ENCODE measurements around the gene ECPAS. TPM values are rescaled to one million over a fixed set of nuclear protein-coding genes. Genes with fewer than 3 reads are reported as not detected.

ECPAS gene
- total RNA-seq, 1 experiment from 2014 or later: 71.1 TPM

DNA sequence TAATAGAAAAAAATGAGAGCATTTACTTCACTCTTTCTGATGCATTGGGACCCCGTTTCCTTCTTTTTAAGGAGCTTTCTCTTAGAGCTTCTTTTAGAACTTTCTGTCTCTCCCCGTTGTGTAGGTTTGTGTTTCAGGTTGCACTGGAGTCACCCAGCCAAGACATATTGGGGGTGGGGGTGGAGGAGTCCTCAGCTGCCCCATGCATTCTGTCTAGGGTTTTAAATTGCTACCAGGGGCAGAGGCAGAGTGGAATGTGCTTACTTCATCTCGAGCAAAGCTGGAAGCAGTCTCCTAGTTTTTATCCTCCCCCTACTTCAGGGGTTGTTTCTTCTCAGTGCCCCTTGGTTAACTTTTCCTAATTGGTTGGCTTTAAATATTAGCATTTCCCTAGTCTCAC, 163.6 kb downstream of the ECPAS start (continued):
- TF ChIP-seq, protein P1, sequence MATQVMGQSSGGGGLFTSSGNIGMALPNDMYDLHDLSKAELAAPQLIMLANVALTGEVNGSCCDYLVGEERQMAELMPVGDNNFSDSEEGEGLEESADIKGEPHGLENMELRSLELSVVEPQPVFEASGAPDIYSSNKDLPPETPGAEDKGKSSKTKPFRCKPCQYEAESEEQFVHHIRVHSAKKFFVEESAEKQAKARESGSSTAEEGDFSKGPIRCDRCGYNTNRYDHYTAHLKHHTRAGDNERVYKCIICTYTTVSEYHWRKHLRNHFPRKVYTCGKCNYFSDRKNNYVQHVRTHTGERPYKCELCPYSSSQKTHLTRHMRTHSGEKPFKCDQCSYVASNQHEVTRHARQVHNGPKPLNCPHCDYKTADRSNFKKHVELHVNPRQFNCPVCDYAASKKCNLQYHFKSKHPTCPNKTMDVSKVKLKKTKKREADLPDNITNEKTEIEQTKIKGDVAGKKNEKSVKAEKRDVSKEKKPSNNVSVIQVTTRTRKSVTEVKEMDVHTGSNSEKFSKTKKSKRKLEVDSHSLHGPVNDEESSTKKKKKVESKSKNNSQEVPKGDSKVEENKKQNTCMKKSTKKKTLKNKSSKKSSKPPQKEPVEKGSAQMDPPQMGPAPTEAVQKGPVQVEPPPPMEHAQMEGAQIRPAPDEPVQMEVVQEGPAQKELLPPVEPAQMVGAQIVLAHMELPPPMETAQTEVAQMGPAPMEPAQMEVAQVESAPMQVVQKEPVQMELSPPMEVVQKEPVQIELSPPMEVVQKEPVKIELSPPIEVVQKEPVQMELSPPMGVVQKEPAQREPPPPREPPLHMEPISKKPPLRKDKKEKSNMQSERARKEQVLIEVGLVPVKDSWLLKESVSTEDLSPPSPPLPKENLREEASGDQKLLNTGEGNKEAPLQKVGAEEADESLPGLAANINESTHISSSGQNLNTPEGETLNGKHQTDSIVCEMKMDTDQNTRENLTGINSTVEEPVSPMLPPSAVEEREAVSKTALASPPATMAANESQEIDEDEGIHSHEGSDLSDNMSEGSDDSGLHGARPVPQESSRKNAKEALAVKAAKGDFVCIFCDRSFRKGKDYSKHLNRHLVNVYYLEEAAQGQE (IDR thresholded peaks at IDR 0.05; ENCODE audit: low read depth): no peak
- TF ChIP-seq, protein P2, sequence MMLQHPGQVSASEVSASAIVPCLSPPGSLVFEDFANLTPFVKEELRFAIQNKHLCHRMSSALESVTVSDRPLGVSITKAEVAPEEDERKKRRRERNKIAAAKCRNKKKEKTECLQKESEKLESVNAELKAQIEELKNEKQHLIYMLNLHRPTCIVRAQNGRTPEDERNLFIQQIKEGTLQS (IDR thresholded peaks at IDR 0.05): no peak
- no peak for TF ChIP-seq ELF1 (IDR thresholded peaks at IDR 0.05; ENCODE audit: borderline replicate concordance, low read depth)
- TF ChIP-seq RAD21 (IDR thresholded peaks at IDR 0.05; ENCODE audit: low read depth): no peak
- no peak for TF ChIP-seq ZFX (IDR thresholded peaks at IDR 0.05)
- no peak for TF ChIP-seq YY1 (IDR thresholded peaks at IDR 0.05; ENCODE audit: extremely low read depth, insufficient replicate concordance, low read depth, low read length)
- no peak for TF ChIP-seq EGR1 (IDR thresholded peaks at IDR 0.05; ENCODE audit: low read depth)
- TF ChIP-seq FOSL1 (IDR thresholded peaks at IDR 0.05; ENCODE audit: low read depth): no peak
- TF ChIP-seq EZH2 (IDR thresholded peaks at IDR 0.05): no peak

DNA sequence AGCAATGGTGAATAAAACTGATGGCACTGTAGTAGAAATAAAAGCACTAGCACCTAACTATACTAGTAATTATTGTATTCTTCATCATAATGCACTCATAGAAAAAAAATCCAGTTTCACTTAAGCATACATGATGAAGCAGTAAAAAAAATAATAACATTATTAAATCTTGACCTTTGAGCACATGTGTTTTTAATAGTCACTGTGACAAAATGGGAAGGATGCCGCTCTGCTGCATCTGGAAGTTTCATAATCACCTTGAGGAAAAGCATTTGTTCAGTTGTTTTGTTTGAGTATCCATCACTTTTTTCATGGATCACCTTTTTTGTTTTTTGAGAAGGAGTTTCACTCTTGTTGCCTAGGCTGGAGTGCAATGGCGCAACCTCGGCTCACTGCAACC, 167.4 kb downstream of the ECPAS start:
- ChIA-PET CTCF (no interaction called here), RAD21 (ENCODE audit: low non-redundant PET in 1 of 2, low total read pairs in 2 of 2, uncharacterized antibody in 2 of 2, unreplicated experiment in 2 of 2) (no interaction called here), POLR2A (no interaction called here)
- Histone ChIP-seq H3K9me2 (ENCODE audit: insufficient read depth) (no peaks in the 10 kb centered on the region), H3K4me1 (ENCODE audit: control insufficient read depth in 1 of 2, insufficient read depth in 2 of 2, low read length in 2 of 2) (no peaks in the 10 kb centered on the region), H3K27me3 (ENCODE audit: insufficient read depth, low read length) (no peaks in the 10 kb centered on the region), H4K20me1 (ENCODE audit: insufficient read depth) (no peaks in the 10 kb centered on the region), H3K4me3 (replicated peaks in 1 of 2; ENCODE audit: low read depth in 1 of 2, low read length in 2 of 2) (no peak overlapping the region), H3K27ac (ENCODE audit: low read depth, low read length) (no peak overlapping the region), H2AFZ (ENCODE audit: low read depth, low read length, poor library complexity, severe bottlenecking) (no peak overlapping the region), H3K9me3 (ENCODE audit: control insufficient read depth in 1 of 2, insufficient read depth in 1 of 2, low read depth in 1 of 2, low read length in 2 of 2) (no peaks in the 10 kb centered on the region), H3K79me2 (ENCODE audit: insufficient read depth, low read length) (no peaks in the 10 kb centered on the region), H3K36me3 (ENCODE audit: control insufficient read depth in 1 of 2, insufficient read depth in 2 of 2, low read length in 2 of 2) (no peaks in the 10 kb centered on the region), H3K9ac (ENCODE audit: low read length) (no peak overlapping the region), H3K4me2 (ENCODE audit: low read length) (no peak overlapping the region)
- ATAC-seq (no peak), DNase-seq (ENCODE audit: low read depth, low spot score) (no peak)
- BruUV-seq (replicated peaks): no TSS peak
- intact Hi-C loops (cut with micrococcal nuclease): no loop called here
- no peak for TF ChIP-seq YY1 (IDR thresholded peaks at IDR 0.05; ENCODE audit: extremely low read depth, insufficient replicate concordance, low read depth, low read length)
- no peak for TF ChIP-seq POLR2AphosphoS5 (IDR thresholded peaks at IDR 0.05; ENCODE audit: low read depth, low read length)
- no peak for TF ChIP-seq FOSL1 (IDR thresholded peaks at IDR 0.05; ENCODE audit: low read depth)
- no peak for TF ChIP-seq CBX3 (IDR thresholded peaks at IDR 0.05; ENCODE audit: low read depth)
- TF ChIP-seq TCF7L2 (IDR thresholded peaks at IDR 0.05; ENCODE audit: borderline replicate concordance, extremely low read depth, insufficient read depth, insufficient read length): no peak
- TF ChIP-seq ELF1 (IDR thresholded peaks at IDR 0.05; ENCODE audit: borderline replicate concordance, low read depth): no peak
- TF ChIP-seq, protein P1 (IDR thresholded peaks at IDR 0.05; ENCODE audit: low read depth): no peak
- TF ChIP-seq JUND (IDR thresholded peaks at IDR 0.05): no peak
- TF ChIP-seq, protein P2 (IDR thresholded peaks at IDR 0.05): no peak
- TF ChIP-seq SIN3A (IDR thresholded peaks at IDR 0.05; ENCODE audit: low read depth): no peak
- TF ChIP-seq POLR2A (IDR thresholded peaks at IDR 0.05; ENCODE audit: borderline replicate concordance, extremely low read depth, insufficient read depth, insufficient read length): no peak
- no peak for TF ChIP-seq ZFX (IDR thresholded peaks at IDR 0.05)
- TF ChIP-seq, protein P3, sequence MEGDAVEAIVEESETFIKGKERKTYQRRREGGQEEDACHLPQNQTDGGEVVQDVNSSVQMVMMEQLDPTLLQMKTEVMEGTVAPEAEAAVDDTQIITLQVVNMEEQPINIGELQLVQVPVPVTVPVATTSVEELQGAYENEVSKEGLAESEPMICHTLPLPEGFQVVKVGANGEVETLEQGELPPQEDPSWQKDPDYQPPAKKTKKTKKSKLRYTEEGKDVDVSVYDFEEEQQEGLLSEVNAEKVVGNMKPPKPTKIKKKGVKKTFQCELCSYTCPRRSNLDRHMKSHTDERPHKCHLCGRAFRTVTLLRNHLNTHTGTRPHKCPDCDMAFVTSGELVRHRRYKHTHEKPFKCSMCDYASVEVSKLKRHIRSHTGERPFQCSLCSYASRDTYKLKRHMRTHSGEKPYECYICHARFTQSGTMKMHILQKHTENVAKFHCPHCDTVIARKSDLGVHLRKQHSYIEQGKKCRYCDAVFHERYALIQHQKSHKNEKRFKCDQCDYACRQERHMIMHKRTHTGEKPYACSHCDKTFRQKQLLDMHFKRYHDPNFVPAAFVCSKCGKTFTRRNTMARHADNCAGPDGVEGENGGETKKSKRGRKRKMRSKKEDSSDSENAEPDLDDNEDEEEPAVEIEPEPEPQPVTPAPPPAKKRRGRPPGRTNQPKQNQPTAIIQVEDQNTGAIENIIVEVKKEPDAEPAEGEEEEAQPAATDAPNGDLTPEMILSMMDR (IDR thresholded peaks at IDR 0.05 in 2 of 3, conservative IDR thresholded peaks at IDR 0.05 in 1 of 3; ENCODE audit: borderline replicate concordance in 1 of 3, insufficient read depth in 1 of 3, low read depth in 2 of 3, low read length in 2 of 3): no peak

All from HCT116 (cell line).